ENCODE data around the gene UNC79.

The UNC79 gene

GRCh38 chr14:93752980-93753561 is 322.3 kb downstream of the UNC79 start:
- no peak for DNase-seq (ENCODE audit: low spot score)

- DNase-seq (ENCODE audit: low spot score): no peak
Measured at GRCh38 chr14:93753647-93754046, 322.9 kb downstream of the UNC79 start.

- no peak for DNase-seq (ENCODE audit: low spot score)
Measured at GRCh38 chr14:93757206-93757605, 326.5 kb downstream of the UNC79 start.
